ENCODE data around the gene GSE1. TPM values are rescaled to one million over a fixed set of nuclear protein-coding genes. Genes with fewer than 3 reads are reported as not detected.

The GSE1 gene
- total and polyA plus RNA-seq, 5 donors from 2014 or later = 0.38 to 17.1 (median 0.55) TPM

- Histone ChIP-seq H3K27me3 (ENCODE audit: control insufficient read depth, insufficient read depth, low read length) (no peaks in the 10 kb centered on the region), H3K4me1 (ENCODE audit: control insufficient read depth, insufficient read depth, low read length, poor library complexity, severe bottlenecking) (no peaks in the 10 kb centered on the region), H3K27ac (ENCODE audit: insufficient read depth, low read length, poor library complexity, severe bottlenecking) (no peak overlapping the region), H3K36me3 (ENCODE audit: control insufficient read depth, insufficient read depth, low read length) (peaks cover 10% of the 10 kb centered on the region), H3K9me3 (ENCODE audit: control insufficient read depth in 2 of 2, low read length in 2 of 2) (no peaks in the 10 kb centered on the region), H3K4me3 (ENCODE audit: low read depth, low read length) (peak overlapping the region; percentile 48)
- Mint-ChIP-seq H3K27ac (peak overlapping the region in 2 of 3 donors; percentile 8 to 75), H3K27me3 (no peaks in the 10 kb centered on the region), H3K4me3 (peak overlapping the region; percentile 1 to 65 (median 32)), H3K36me3 (peaks cover 15% of the 10 kb centered on the region), H3K9me3 (no peaks in the 10 kb centered on the region), H3K4me1 (peaks cover 4 to 12% (median 8%) of the 10 kb centered on the region in 4 donors)
- ATAC-seq (ENCODE audit: low read depth in 2 of 2) (peak in 1 of 2 donors; percentile 28), DNase-seq (peak in 1 of 3 donors; percentile 37)
Measured at GRCh38 chr16:85680352-85680944, 67.3 kb downstream of the GSE1 start.

- Histone ChIP-seq H3K4me3 (ENCODE audit: low read depth, low read length) (no peak overlapping the region), H3K27me3 (ENCODE audit: control insufficient read depth, insufficient read depth, low read length) (no peaks in the 10 kb centered on the region), H3K9me3 (ENCODE audit: control insufficient read depth in 2 of 2, low read length in 2 of 2) (no peaks in the 10 kb centered on the region), H3K27ac (ENCODE audit: insufficient read depth, low read length, poor library complexity, severe bottlenecking) (no peak overlapping the region), H3K4me1 (ENCODE audit: control insufficient read depth, insufficient read depth, low read length, poor library complexity, severe bottlenecking) (no peaks in the 10 kb centered on the region), H3K36me3 (ENCODE audit: control insufficient read depth, insufficient read depth, low read length) (peaks cover 10% of the 10 kb centered on the region)
- Mint-ChIP-seq H3K4me3 (no peak overlapping the region), H3K27ac (peak overlapping the region; percentile 6 to 85 (median 8)), H3K9me3 (no peaks in the 10 kb centered on the region), H3K36me3 (peaks cover 15% of the 10 kb centered on the region), H3K4me1 (peaks cover 4 to 12% (median 8%) of the 10 kb centered on the region in 4 donors), H3K27me3 (no peaks in the 10 kb centered on the region)
- ATAC-seq (ENCODE audit: low read depth in 2 of 2) = no peak
- no peak for DNase-seq
Measured at GRCh38 chr16:85681255-85681654, 68.1 kb downstream of the GSE1 start.

- DNase-seq = no peak
- H3K4me3 Mint-ChIP-seq = peak overlapping the region in 1 of 4 donors; percentile 8
Measured at GRCh38 chr16:85682516-85682915, 69.4 kb downstream of the GSE1 start.

GRCh38 chr16:85683363-85683762 lies 70.2 kb downstream of the GSE1 start:
- Histone ChIP-seq H3K4me3 (ENCODE audit: low read depth, low read length) (no peak overlapping the region), H3K27me3 (ENCODE audit: control insufficient read depth, insufficient read depth, low read length) (no peaks in the 10 kb centered on the region), H3K36me3 (ENCODE audit: control insufficient read depth, insufficient read depth, low read length) (peaks cover 3% of the 10 kb centered on the region), H3K4me1 (ENCODE audit: control insufficient read depth, insufficient read depth, low read length, poor library complexity, severe bottlenecking) (peaks cover 13% of the 10 kb centered on the region), H3K27ac (ENCODE audit: insufficient read depth, low read length, poor library complexity, severe bottlenecking) (no peak overlapping the region), H3K9me3 (ENCODE audit: control insufficient read depth in 2 of 2, low read length in 2 of 2) (no peaks in the 10 kb centered on the region)
- DNase-seq (no peak), ATAC-seq (ENCODE audit: low read depth in 2 of 2) (no peak)
- Mint-ChIP-seq H3K27ac (peak overlapping the region in 1 of 3 donors; percentile 67), H3K36me3 (peaks cover 15% of the 10 kb centered on the region), H3K27me3 (no peaks in the 10 kb centered on the region), H3K4me3 (peak overlapping the region in 2 of 4 donors; percentile 7 to 8), H3K9me3 (no peaks in the 10 kb centered on the region), H3K4me1 (peaks cover 4 to 26% (median 15%) of the 10 kb centered on the region in 4 donors)

More at GRCh38 chr16:85682516-85682915, 69.4 kb downstream of the GSE1 start:
- ATAC-seq (ENCODE audit: low read depth in 2 of 2) = no peak
- Mint-ChIP-seq H3K36me3 (peaks cover 15% of the 10 kb centered on the region), H3K9me3 (no peaks in the 10 kb centered on the region), H3K4me1 (peaks cover 4 to 20% (median 12%) of the 10 kb centered on the region in 4 donors), H3K27me3 (no peaks in the 10 kb centered on the region), H3K27ac (peak overlapping the region in 1 of 3 donors; percentile 69)
- H3K36me3 ChIP-seq (ENCODE audit: control insufficient read depth, insufficient read depth, low read length) = peaks cover 10% of the 10 kb centered on the region
- no peak overlapping the region for H3K4me3 ChIP-seq (ENCODE audit: low read depth, low read length)
- H3K27me3 ChIP-seq (ENCODE audit: control insufficient read depth, insufficient read depth, low read length) = no peaks in the 10 kb centered on the region
- no peaks in the 10 kb centered on the region for H3K9me3 ChIP-seq (ENCODE audit: control insufficient read depth in 2 of 2, low read length in 2 of 2)
- H3K4me1 ChIP-seq (ENCODE audit: control insufficient read depth, insufficient read depth, low read length, poor library complexity, severe bottlenecking) = peaks cover 7% of the 10 kb centered on the region
- no peak overlapping the region for H3K27ac ChIP-seq (ENCODE audit: insufficient read depth, low read length, poor library complexity, severe bottlenecking)

GRCh38 chr16:85685251-85685650 lies 72.1 kb downstream of the GSE1 start:
- no peak overlapping the region for H3K4me3 Mint-ChIP-seq
- peaks cover 4 to 26% (median 15%) of the 10 kb centered on the region in 4 donors for H3K4me1 Mint-ChIP-seq
- H3K9me3 Mint-ChIP-seq = no peaks in the 10 kb centered on the region

GRCh38 chr16:85686912-85687591 lies 73.9 kb downstream of the GSE1 start:
- Histone ChIP-seq H3K9me3 (ENCODE audit: control insufficient read depth in 2 of 2, low read length in 2 of 2) (no peaks in the 10 kb centered on the region), H3K27ac (ENCODE audit: insufficient read depth, low read length, poor library complexity, severe bottlenecking) (no peak overlapping the region), H3K27me3 (ENCODE audit: control insufficient read depth, insufficient read depth, low read length) (peaks cover 5% of the 10 kb centered on the region), H3K36me3 (ENCODE audit: control insufficient read depth, insufficient read depth, low read length) (no peaks in the 10 kb centered on the region), H3K4me3 (ENCODE audit: low read depth, low read length) (no peak overlapping the region), H3K4me1 (ENCODE audit: control insufficient read depth, insufficient read depth, low read length, poor library complexity, severe bottlenecking) (peaks cover 19% of the 10 kb centered on the region)
- H3K4me3 Mint-ChIP-seq = peak overlapping the region; percentile 77 to 87 (median 80)
- DNase-seq (peak in 2 of 3 donors; percentile 13 to 48), ATAC-seq (ENCODE audit: low read depth in 2 of 2) (no peak)
- H3K4me1 Mint-ChIP-seq = peaks cover 0 to 21% (median 10%) of the 10 kb centered on the region in 4 donors
- H3K27me3 Mint-ChIP-seq = peaks cover 14% of the 10 kb centered on the region
- H3K36me3 Mint-ChIP-seq = peaks cover 4% of the 10 kb centered on the region
- peak overlapping the region in 2 of 3 donors; percentile 20 to 41 for H3K27ac Mint-ChIP-seq
- no peaks in the 10 kb centered on the region for H3K9me3 Mint-ChIP-seq

More at GRCh38 chr16:85685251-85685650, 72.1 kb downstream of the GSE1 start:
- Mint-ChIP-seq H3K36me3 (peaks cover 9% of the 10 kb centered on the region), H3K27ac (no peak overlapping the region), H3K27me3 (peaks cover under 1% of the 10 kb centered on the region)
- Histone ChIP-seq H3K27me3 (ENCODE audit: control insufficient read depth, insufficient read depth, low read length) (no peaks in the 10 kb centered on the region), H3K9me3 (ENCODE audit: control insufficient read depth in 2 of 2, low read length in 2 of 2) (no peaks in the 10 kb centered on the region), H3K27ac (ENCODE audit: insufficient read depth, low read length, poor library complexity, severe bottlenecking) (no peak overlapping the region), H3K4me3 (ENCODE audit: low read depth, low read length) (no peak overlapping the region), H3K4me1 (ENCODE audit: control insufficient read depth, insufficient read depth, low read length, poor library complexity, severe bottlenecking) (peaks cover 19% of the 10 kb centered on the region), H3K36me3 (ENCODE audit: control insufficient read depth, insufficient read depth, low read length) (peaks cover 3% of the 10 kb centered on the region)
- ATAC-seq (ENCODE audit: low read depth in 2 of 2) (no peak), DNase-seq (no peak)

GRCh38 chr16:85687651-85688471 lies 74.7 kb downstream of the GSE1 start:
- Mint-ChIP-seq H3K36me3 (peaks cover 4% of the 10 kb centered on the region), H3K4me3 (peak overlapping the region; percentile 78 to 87 (median 83)), H3K9me3 (no peaks in the 10 kb centered on the region), H3K27ac (peak overlapping the region in 2 of 3 donors; percentile 20 to 41), H3K4me1 (peaks cover 0 to 21% (median 10%) of the 10 kb centered on the region in 4 donors), H3K27me3 (peaks cover 20% of the 10 kb centered on the region)
- H3K27me3 ChIP-seq (ENCODE audit: control insufficient read depth, insufficient read depth, low read length) = peaks cover 5% of the 10 kb centered on the region
- no peaks in the 10 kb centered on the region for H3K9me3 ChIP-seq (ENCODE audit: control insufficient read depth in 2 of 2, low read length in 2 of 2)
- ATAC-seq (ENCODE audit: low read depth in 2 of 2) (no peak), DNase-seq (no peak)
- no peaks in the 10 kb centered on the region for H3K36me3 ChIP-seq (ENCODE audit: control insufficient read depth, insufficient read depth, low read length)
- H3K27ac ChIP-seq (ENCODE audit: insufficient read depth, low read length, poor library complexity, severe bottlenecking) = no peak overlapping the region
- peaks cover 19% of the 10 kb centered on the region for H3K4me1 ChIP-seq (ENCODE audit: control insufficient read depth, insufficient read depth, low read length, poor library complexity, severe bottlenecking)
- H3K4me3 ChIP-seq (ENCODE audit: low read depth, low read length) = no peak overlapping the region

All from CD4-positive, CD25-positive, alpha-beta regulatory T cell (primary cell).